Spleen (tissue), 11 donors: ENCODE measurements around the gene CCDC102A. TPM values are rescaled to one million over a fixed set of nuclear protein-coding genes. Genes with fewer than 3 reads are reported as not detected.

Experiments
- DNase-seq: peaks from one replicate; pipeline ENCODE4 v3.0.0-alpha.2; 2020
- H3K27ac ChIP-seq, 8 donors: fragments of 200-600 bp; sonication (generic) in 7 of 8; 1 replicate in 4 of 8; 2 replicates in 4 of 8; pipeline versions ENCODE4 v1.5.0 to v1.8.0; 2016 to 2021; ENCODE audit warnings: inconsistent platforms in 4 of 8, mild to moderate bottlenecking in 4 of 8, moderate library complexity in 1 of 8
- H3K27me3 ChIP-seq, 7 donors: fragments of 200-600 bp; sonication (generic) in 6 of 7; replicated peaks in 1 of 7; 1 replicate in 4 of 7; 2 replicates in 3 of 7; pipeline versions ENCODE4 v1.5.0 to v1.8.0; 2016 to 2021; ENCODE audit warnings: inconsistent platforms in 3 of 7, mild to moderate bottlenecking in 1 of 7
- H3K36me3 ChIP-seq, 6 donors: fragments of 200-600 bp; sonication (generic) in 5 of 6; 1 replicate in 4 of 6; 2 replicates in 2 of 6; pipeline versions ENCODE4 v1.5.0 to v1.8.0; 2016 to 2021; ENCODE audit warnings: inconsistent platforms in 2 of 6
- H3K4me1 ChIP-seq, 6 donors: fragments of 200-600 bp; sonication (generic) in 5 of 6; 1 replicate in 3 of 6; 2 replicates in 3 of 6; pipeline versions ENCODE4 v1.5.0 to v1.8.0; 2016 to 2021; ENCODE audit warnings: inconsistent platforms in 3 of 6
- H3K4me3 ChIP-seq, 8 donors: fragments of 200-600 bp; sonication (generic) in 7 of 8; 1 replicate in 4 of 8; 2 replicates in 4 of 8; pipeline versions ENCODE4 v1.5.0 to v1.8.0; 2016 to 2021; ENCODE audit warnings: inconsistent platforms in 4 of 8, mild to moderate bottlenecking in 4 of 8, moderate library complexity in 2 of 8
- H3K9me3 ChIP-seq, 8 donors: fragments of 200-600 bp; sonication (generic) in 7 of 8; 1 replicate in 4 of 8; 2 replicates in 4 of 8; pipeline versions ENCODE4 v1.5.0 to v1.8.0; 2016 to 2021; ENCODE audit warnings: inconsistent platforms in 4 of 8
- POLR2A ChIP-seq, 3 donors: fragments of 450-650 bp; IDR thresholded peaks; one replicate each; pipeline ENCODE4 v1.5.1; 2017; ENCODE audit warnings: antibody characterized with exemption in 3 of 3, mild to moderate bottlenecking in 1 of 3
- POLR2AphosphoS5 ChIP-seq, 3 donors: sonication (generic); formaldehyde crosslinking; IDR thresholded peaks; one replicate each; pipeline ENCODE4 v1.5.1; 2017; ENCODE audit warnings: antibody characterized with exemption in 3 of 3
- WGBS, 5 donors: extraction: QIAGEN DNeasy Blood & Tissue Kit in 3 of 5; methylation state at CpG; one replicate each; pipeline versions ENCODE4 v1.1.5 to v1.1.7; 2013 to 2018; 5-methylcytosine and 5-hydroxymethylcytosine counted together
- intact Hi-C: fragments of 100-400 bp; cut with DNase I; formaldehyde crosslinking; loops from one replicate; pipeline ENCODE4 v1.15.0; 2023; ENCODE audit warnings: low total_unique reads
- polyA plus RNA-seq, 3 donors: library from polyadenylated mRNA; stranded (reverse); fragments of 200-250 nt; gene quantifications; one replicate each; pipeline ENCODE4 v1.2.1, GENCODE V29; 2013
- total RNA-seq, 7 donors: library from RNA; depleted of rRNA in 3 of 7; stranded (reverse); fragments of >200 nt in 3 of 7; fragmentation: NEBNext Ultra II Directional in 4 of 7; extraction: Animal tissue kit (Norgen Biotek cat#: 25700) in 4 of 7; gene quantifications; one replicate each; pipeline versions ENCODE4 v1.1.0 to v1.2.1, GENCODE V29; 2016 to 2021
- TF ChIP-seq, protein P1 (sequence below), 11 experiments: fragments of 200-600 bp in 7 of 11; fragments of 450-650 bp in 4 of 11; sonication (generic) in 4 of 11; IDR thresholded peaks in 8 of 11; conservative IDR thresholded peaks in 3 of 11; 1 replicate in 7 of 11; 2 replicates in 4 of 11; pipeline versions ENCODE4 v1.4.0 to v1.8.0; 2016 to 2021; ENCODE audit warnings: antibody characterized with exemption in 11 of 11, inconsistent platforms in 4 of 11, mild to moderate bottlenecking in 1 of 11
- donor health status: healthy with polysubstance abuse.
- donor health status: DM: no; HTN: no; CAD: no; lungs with moderate emphysema.
- donor health status: DM: no; HTN: no; CAD: no.
- donor health status: Bipolar disorder and iron deficiency.
- donor health status: healthy.
- donor health status: DM: no; HTN: no; CAD: no.
- donor health status: DM: yes; HTN: yes; CAD: no.

CCDC102A gene
- total and polyA plus RNA-seq, 10 donors = 4.6 to 14.8 (median 7.8) TPM

GRCh38 chr16:57462209-57462977, 74.0 kb downstream of the CCDC102A start, which contains the start of gene POLR2C:
TSS of gene POLR2C (plus strand) at chr16:57462679. CDS start at chr16:57462725, 46 bp downstream.
- H3K4me3 ChIP-seq = peak within 1 kb of the TSS; percentile 86 to 97 (median 90)
- H3K36me3 ChIP-seq = peaks cover 0 to 78% (median 53%) of the 10 kb centered on the region in 6 donors
- peaks cover 12 to 47% (median 28%) of the 10 kb centered on the region in 6 donors for H3K4me1 ChIP-seq
- TF ChIP-seq, protein P1, sequence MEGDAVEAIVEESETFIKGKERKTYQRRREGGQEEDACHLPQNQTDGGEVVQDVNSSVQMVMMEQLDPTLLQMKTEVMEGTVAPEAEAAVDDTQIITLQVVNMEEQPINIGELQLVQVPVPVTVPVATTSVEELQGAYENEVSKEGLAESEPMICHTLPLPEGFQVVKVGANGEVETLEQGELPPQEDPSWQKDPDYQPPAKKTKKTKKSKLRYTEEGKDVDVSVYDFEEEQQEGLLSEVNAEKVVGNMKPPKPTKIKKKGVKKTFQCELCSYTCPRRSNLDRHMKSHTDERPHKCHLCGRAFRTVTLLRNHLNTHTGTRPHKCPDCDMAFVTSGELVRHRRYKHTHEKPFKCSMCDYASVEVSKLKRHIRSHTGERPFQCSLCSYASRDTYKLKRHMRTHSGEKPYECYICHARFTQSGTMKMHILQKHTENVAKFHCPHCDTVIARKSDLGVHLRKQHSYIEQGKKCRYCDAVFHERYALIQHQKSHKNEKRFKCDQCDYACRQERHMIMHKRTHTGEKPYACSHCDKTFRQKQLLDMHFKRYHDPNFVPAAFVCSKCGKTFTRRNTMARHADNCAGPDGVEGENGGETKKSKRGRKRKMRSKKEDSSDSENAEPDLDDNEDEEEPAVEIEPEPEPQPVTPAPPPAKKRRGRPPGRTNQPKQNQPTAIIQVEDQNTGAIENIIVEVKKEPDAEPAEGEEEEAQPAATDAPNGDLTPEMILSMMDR (IDR thresholded peaks at IDR 0.05 in 8 of 11, conservative IDR thresholded peaks at IDR 0.05 in 3 of 11) = peak; percentile 95 to 99 (median 98)
- peak; percentile 60 to 91 (median 85) for TF ChIP-seq POLR2A (IDR thresholded peaks at IDR 0.05)
- TF ChIP-seq POLR2AphosphoS5 (IDR thresholded peaks at IDR 0.05) = peak; percentile 99 to 100 (median 99)
- DNase-seq = peak; percentile 98
- intact Hi-C loops = loop anchor here (10.0 kb wide), 1 partner anchor 52 kb away; no protein-coding TSS in a partner anchor
- H3K27ac ChIP-seq = peak within 1 kb of the TSS; percentile 80 to 94 (median 90)
- whole genome bisulfite sequencing, 5 donors = 2 to 4% (median 3%) methylated on average over 39 to 47 of the region's 47 CpGs
- H3K27me3 ChIP-seq = no peaks in the 10 kb centered on the region
- no peaks in the 10 kb centered on the region for H3K9me3 ChIP-seq

Other genes with a start within 250 kb of the CCDC102A start
- 1 to 10 TPM in 5 of 7 donors, under 1 TPM in 2; 0.51 to 6.9 (median 1.9) TPM for gene CCL22, start 177.8 kb downstream of the CCDC102A start, total RNA-seq
- 1 to 10 TPM; 1.0 to 1.9 (median 1.6) TPM for gene CCL22, start 177.8 kb downstream of the CCDC102A start, polyA plus RNA-seq
- 1 to 10 TPM in 5 of 7 donors, under 1 TPM in 2; 0.67 to 7.3 (median 1.6) TPM for gene CX3CL1, start 164.1 kb downstream of the CCDC102A start, total RNA-seq
- 1 to 10 TPM in 2 of 3 donors, under 1 TPM in 1; 0.39 to 2.4 (median 1.5) TPM for gene CX3CL1, start 164.1 kb downstream of the CCDC102A start, polyA plus RNA-seq
- gene CCL17, start 131.8 kb downstream of the CCDC102A start, total RNA-seq = 1 to 10 TPM in 2 of 7 donors, under 1 TPM in 1, not detected in 4; 0.75 to 3.1 (median 1.2) TPM
- gene CCL17, start 131.8 kb downstream of the CCDC102A start, polyA plus RNA-seq = 1 to 10 TPM in 2 of 3 donors, under 1 TPM in 1; 0.29 to 4.0 (median 2.8) TPM
- gene CIAPIN1, start 89.2 kb downstream of the CCDC102A start, total RNA-seq = 10 to 100 TPM; 21.4 to 39.8 (median 31.3) TPM
- 10 to 100 TPM; 19.6 to 28.4 (median 22.1) TPM for gene CIAPIN1, start 89.2 kb downstream of the CCDC102A start, polyA plus RNA-seq
- gene COQ9, start 89.1 kb downstream of the CCDC102A start, total RNA-seq = 10 to 100 TPM; 25.8 to 39.9 (median 29.6) TPM
- gene COQ9, start 89.1 kb downstream of the CCDC102A start, polyA plus RNA-seq = 10 to 100 TPM; 32.2 to 34.9 (median 34.4) TPM
- gene POLR2C, start 73.9 kb downstream of the CCDC102A start, total RNA-seq = 10 to 100 TPM; 42.3 to 75.6 (median 52.7) TPM
- 10 to 100 TPM; 23.2 to 42.7 (median 35.0) TPM for gene POLR2C, start 73.9 kb downstream of the CCDC102A start, polyA plus RNA-seq
- 10 to 100 TPM in 6 of 7 donors, 1 to 10 TPM in 1; 7.3 to 19.8 (median 16.1) TPM for gene DOK4, start 50.1 kb downstream of the CCDC102A start, total RNA-seq
- 10 to 100 TPM in 1 of 3 donors, 1 to 10 TPM in 2; 4.1 to 10.0 (median 5.5) TPM for gene DOK4, start 50.1 kb downstream of the CCDC102A start, polyA plus RNA-seq
- gene ADGRG5, start 6.1 kb upstream of the CCDC102A start, total RNA-seq = 10 to 100 TPM in 6 of 7 donors, 1 to 10 TPM in 1; 7.3 to 23.8 (median 13.6) TPM
- 1 to 10 TPM; 5.2 to 9.7 (median 9.3) TPM for gene ADGRG5, start 6.1 kb upstream of the CCDC102A start, polyA plus RNA-seq
- 10 to 100 TPM in 4 of 7 donors, 1 to 10 TPM in 3; 6.9 to 23.7 (median 10.5) TPM for gene ADGRG1, start 92.1 kb upstream of the CCDC102A start, total RNA-seq
- 1 to 10 TPM; 1.0 to 2.7 (median 1.2) TPM for gene ADGRG1, start 92.1 kb upstream of the CCDC102A start, polyA plus RNA-seq
- gene ADGRG3, start 131.7 kb upstream of the CCDC102A start, total RNA-seq = 100 to 1,000 TPM in 2 of 7 donors, 10 to 100 TPM in 5; 16.6 to 116 (median 34.2) TPM
- gene ADGRG3, start 131.7 kb upstream of the CCDC102A start, polyA plus RNA-seq = 10 to 100 TPM in 1 of 3 donors, 1 to 10 TPM in 2; 2.5 to 15.3 (median 8.5) TPM
- gene DRC7, start 158.2 kb upstream of the CCDC102A start, total RNA-seq = 1 to 10 TPM in 1 of 7 donors, under 1 TPM in 2, not detected in 4; 0.20 to 2.1 (median 0.60) TPM
- gene DRC7, start 158.2 kb upstream of the CCDC102A start, polyA plus RNA-seq = under 1 TPM; 0.03 to 0.11 (median 0.06) TPM
- 10 to 100 TPM; 15.7 to 23.1 (median 18.2) TPM for gene KATNB1, start 199.2 kb upstream of the CCDC102A start, total RNA-seq
- 10 to 100 TPM; 10.6 to 14.5 (median 11.2) TPM for gene KATNB1, start 199.2 kb upstream of the CCDC102A start, polyA plus RNA-seq